ENCODE data around the gene RNU5B-1.

The RNU5B-1 gene

GRCh38 chr15:65305776-65306175, 1.3 kb downstream of the RNU5B-1 start:
- Histone ChIP-seq H3K4me3 (replicated peaks; ENCODE audit: insufficient read depth, low read length) (no peak overlapping the region), H3K27me3 (ENCODE audit: insufficient read depth, poor library complexity, severe bottlenecking) (no peaks in the 10 kb centered on the region), H3K27ac (replicated peaks) (no peak overlapping the region)
- TF ChIP-seq REST (IDR thresholded peaks at IDR 0.05; ENCODE audit: insufficient replicate concordance, low read depth) (no peak), POLR2AphosphoS5 (IDR thresholded peaks at IDR 0.05; ENCODE audit: low read depth) (no peak), GABPA (IDR thresholded peaks at IDR 0.05; ENCODE audit: low read depth) (no peak), SPI1 (IDR thresholded peaks at IDR 0.05; ENCODE audit: borderline replicate concordance, low read depth) (no peak), CTCF (IDR thresholded peaks at IDR 0.05; ENCODE audit: insufficient read depth, low read length) (no peak)
- no peak for DNase-seq (ENCODE audit: low read depth in 1 of 2, low spot score in 1 of 2)

- Histone ChIP-seq H3K4me3 (replicated peaks; ENCODE audit: insufficient read depth, low read length) (no peak overlapping the region), H3K27me3 (ENCODE audit: insufficient read depth, poor library complexity, severe bottlenecking) (no peaks in the 10 kb centered on the region), H3K27ac (replicated peaks) (no peak overlapping the region)
- TF ChIP-seq SPI1 (IDR thresholded peaks at IDR 0.05; ENCODE audit: borderline replicate concordance, low read depth): no peak
- TF ChIP-seq CTCF (IDR thresholded peaks at IDR 0.05; ENCODE audit: insufficient read depth, low read length): no peak
- no peak for TF ChIP-seq GABPA (IDR thresholded peaks at IDR 0.05; ENCODE audit: low read depth)
- TF ChIP-seq REST (IDR thresholded peaks at IDR 0.05; ENCODE audit: insufficient replicate concordance, low read depth): no peak
- TF ChIP-seq POLR2AphosphoS5 (IDR thresholded peaks at IDR 0.05; ENCODE audit: low read depth): no peak
- no peak for DNase-seq (ENCODE audit: low read depth in 1 of 2, low spot score in 1 of 2)
Observed at GRCh38 chr15:65306551-65306950, 2.1 kb downstream of the RNU5B-1 start.

GRCh38 chr15:65307978-65308377, 3.5 kb downstream of the RNU5B-1 start:
- no peak overlapping the region for H3K27ac ChIP-seq (replicated peaks)
- no peak for TF ChIP-seq REST (IDR thresholded peaks at IDR 0.05; ENCODE audit: insufficient replicate concordance, low read depth)
- no peak for TF ChIP-seq GABPA (IDR thresholded peaks at IDR 0.05; ENCODE audit: low read depth)
- TF ChIP-seq SPI1 (IDR thresholded peaks at IDR 0.05; ENCODE audit: borderline replicate concordance, low read depth): no peak
- no peak for TF ChIP-seq CTCF (IDR thresholded peaks at IDR 0.05; ENCODE audit: insufficient read depth, low read length)
- TF ChIP-seq POLR2AphosphoS5 (IDR thresholded peaks at IDR 0.05; ENCODE audit: low read depth): no peak

More at GRCh38 chr15:65307978-65308377, 3.5 kb downstream of the RNU5B-1 start:
- no peak for DNase-seq (ENCODE audit: low read depth in 1 of 2, low spot score in 1 of 2)
- H3K4me3 ChIP-seq (replicated peaks; ENCODE audit: insufficient read depth, low read length): no peak overlapping the region
- no peaks in the 10 kb centered on the region for H3K27me3 ChIP-seq (ENCODE audit: insufficient read depth, poor library complexity, severe bottlenecking)
